H9 (cell line): ENCODE data around the gene RNF208. TPM values are rescaled to one million over a fixed set of nuclear protein-coding genes. Genes with fewer than 3 reads are reported as not detected.

Experiments used
- DNase-seq: peaks from one replicate; pipeline ENCODE4 v3.0.0-alpha.2; 2017
- H2AFZ ChIP-seq: one replicate; pipeline ENCODE4 v1.6.1; 2013; ENCODE audit warnings: mild to moderate bottlenecking, low read length, control low read depth, moderate library complexity
- H2AK5ac ChIP-seq: 2 replicates; pipeline ENCODE4 v1.6.1; 2013; ENCODE audit warnings: low read length, control low read depth, mixed read lengths; ENCODE audit not compliant: insufficient read length
- H2BK120ac ChIP-seq: one replicate; pipeline ENCODE4 v1.6.1; 2013; ENCODE audit warnings: low read depth, mild to moderate bottlenecking, low read length, control low read depth, inconsistent platforms; ENCODE audit not compliant: poor library complexity, severe bottlenecking
- H2BK12ac ChIP-seq: 2 replicates; pipeline ENCODE4 v1.6.1; 2013; ENCODE audit warnings: low read length, control low read depth, mixed read lengths, low read depth; ENCODE audit not compliant: insufficient read length
- H2BK15ac ChIP-seq: 2 replicates; pipeline ENCODE4 v1.6.1; 2013; ENCODE audit warnings: low read depth, low read length, control low read depth
- H2BK20ac ChIP-seq: one replicate; pipeline ENCODE4 v1.6.1; 2013; ENCODE audit warnings: low read depth, mild to moderate bottlenecking, low read length, control low read depth, inconsistent platforms; ENCODE audit not compliant: poor library complexity, severe bottlenecking
- H2BK5ac ChIP-seq: 2 replicates; pipeline ENCODE4 v1.6.1; 2013; ENCODE audit warnings: low read length, control low read depth, mixed read lengths; ENCODE audit not compliant: insufficient read length
- H3K14ac ChIP-seq: 2 replicates; pipeline ENCODE4 v1.6.1; 2013; ENCODE audit warnings: low read length, control low read depth; ENCODE audit not compliant: insufficient read depth
- H3K18ac ChIP-seq: 2 replicates; pipeline ENCODE4 v1.6.1; 2013; ENCODE audit warnings: low read depth, mild to moderate bottlenecking, mixed read lengths, low read length, control low read depth; ENCODE audit not compliant: insufficient read length
- H3K23ac ChIP-seq: 2 replicates; pipeline ENCODE4 v1.6.1; 2013; ENCODE audit warnings: low read length, control low read depth, mixed read lengths, low read depth; ENCODE audit not compliant: insufficient read length
- H3K23me2 ChIP-seq: 2 replicates; pipeline ENCODE4 v1.6.1; 2013; ENCODE audit warnings: low read depth, mild to moderate bottlenecking, mixed read lengths, low read length, control low read depth; ENCODE audit not compliant: insufficient read length, poor library complexity, severe bottlenecking
- H3K27ac ChIP-seq: 2 replicates; pipeline ENCODE4 v1.5.1; 2013; ENCODE audit warnings: low read length, control low read depth, mixed read lengths, low read depth; ENCODE audit not compliant: insufficient read length
- H3K27me3 ChIP-seq: 2 replicates; pipeline ENCODE4 v1.6.1; 2013; ENCODE audit warnings: low read length, control low read depth, inconsistent platforms; ENCODE audit not compliant: insufficient read depth
- H3K4ac ChIP-seq: 2 replicates; pipeline ENCODE4 v1.6.1; 2013; ENCODE audit warnings: low read depth, mild to moderate bottlenecking, control low read depth, inconsistent platforms, low read length, moderate library complexity
- H3K4me1 ChIP-seq: 2 replicates; pipeline ENCODE4 v1.6.1; 2013; ENCODE audit warnings: low read length, control low read depth, inconsistent platforms; ENCODE audit not compliant: insufficient read depth
- H3K4me2 ChIP-seq: 2 replicates; pipeline ENCODE4 v1.6.1; 2013; ENCODE audit warnings: low read length, control low read depth, mixed read lengths; ENCODE audit not compliant: insufficient read length, insufficient read depth
- H3K56ac ChIP-seq: 2 replicates; pipeline ENCODE4 v1.6.1; 2013; ENCODE audit warnings: low read depth, mild to moderate bottlenecking, mixed read lengths, low read length, control low read depth; ENCODE audit not compliant: insufficient read length
- H3K79me1 ChIP-seq: 2 replicates; pipeline ENCODE4 v1.6.1; 2013; ENCODE audit warnings: low read depth, mild to moderate bottlenecking, moderate library complexity, low read length, control low read depth, inconsistent platforms; ENCODE audit not compliant: insufficient read depth, poor library complexity, severe bottlenecking
- H3K79me2 ChIP-seq: 2 replicates; pipeline ENCODE4 v1.6.1; 2013; ENCODE audit warnings: low read length, control low read depth, inconsistent platforms; ENCODE audit not compliant: insufficient read depth
- H3K9ac ChIP-seq: 2 replicates; pipeline ENCODE4 v1.6.1; 2013; ENCODE audit warnings: low read length, control low read depth, mixed read lengths; ENCODE audit not compliant: insufficient read length; ENCODE audit errors: extremely low read depth
- H3K9me3 ChIP-seq: one replicate; pipeline ENCODE4 v1.6.1; 2013; ENCODE audit warnings: low read depth, low read length, inconsistent platforms; ENCODE audit not compliant: control insufficient read depth
- H3T11ph ChIP-seq: one replicate; pipeline ENCODE4 v1.6.1; 2013; ENCODE audit warnings: mild to moderate bottlenecking, low read length, control low read depth, inconsistent platforms
- H4K20me1 ChIP-seq: one replicate; pipeline ENCODE4 v1.6.1; 2013; ENCODE audit not compliant: control insufficient read depth, insufficient read length, insufficient read depth
- H4K5ac ChIP-seq: 2 replicates; pipeline ENCODE4 v1.6.1; 2013; ENCODE audit warnings: low read depth, mild to moderate bottlenecking, mixed read lengths, low read length, control low read depth; ENCODE audit not compliant: insufficient read length
- H4K8ac ChIP-seq: replicated peaks from 2 replicates; pipeline ENCODE4 v1.6.1; 2013; ENCODE audit warnings: low read length, control low read depth, mixed read lengths, low read depth; ENCODE audit not compliant: insufficient read length
- H4K91ac ChIP-seq: 2 replicates; pipeline ENCODE4 v1.6.1; 2013; ENCODE audit warnings: low read depth, mild to moderate bottlenecking, moderate library complexity, mixed read lengths, low read length, control low read depth; ENCODE audit not compliant: insufficient read length
- H3K27ac Mint-ChIP-seq, 3 experiments: 2 replicates in 2 of 3; 3 replicates in 1 of 3; pipeline ENCODE4 v1.8.0; 2020 to 2021; ENCODE audit warnings: mixed read lengths in 3 of 3, mild to moderate bottlenecking in 1 of 3, moderate library complexity in 1 of 3
- H3K27me3 Mint-ChIP-seq: 2 replicates; pipeline ENCODE4 v1.8.0; 2021; ENCODE audit warnings: low read depth, mild to moderate bottlenecking, moderate library complexity, mixed read lengths
- H3K36me3 Mint-ChIP-seq, 3 experiments: 2 replicates in 2 of 3; 3 replicates in 1 of 3; pipeline ENCODE4 v1.8.0; 2020 to 2021; ENCODE audit warnings: low read depth in 3 of 3, mixed read lengths in 3 of 3; ENCODE audit not compliant: insufficient read depth in 1 of 3
- H3K4me1 Mint-ChIP-seq, 2 experiments: 2 replicates each; pipeline ENCODE4 v1.8.0; 2020; ENCODE audit warnings: mixed read lengths in 2 of 2
- H3K4me3 Mint-ChIP-seq, 2 experiments: 2 replicates in 1 of 2; 3 replicates in 1 of 2; pipeline ENCODE4 v1.8.0; 2020 to 2021; ENCODE audit warnings: mild to moderate bottlenecking in 2 of 2, mixed read lengths in 2 of 2, moderate library complexity in 1 of 2
- H3K9me3 Mint-ChIP-seq, 2 experiments: 2 replicates in 1 of 2; 3 replicates in 1 of 2; pipeline ENCODE4 v1.8.0; 2020; ENCODE audit warnings: mild to moderate bottlenecking in 2 of 2, mixed read lengths in 2 of 2, moderate library complexity in 1 of 2
- WGBS: extraction: QIAGEN DNeasy Blood & Tissue Kit; methylation state at CpG from one replicate; pipeline ENCODE4 v1.1.7; 2013; ENCODE audit warnings: missing lambda C conversion rate, low lambda C conversion rate, mixed read lengths; ENCODE audit not compliant: insufficient read length; ENCODE audit errors: extremely low coverage; 5-methylcytosine and 5-hydroxymethylcytosine counted together
- total RNA-seq: library from RNA; stranded (reverse); gene quantifications from 2 replicates; pipeline ENCODE4 v1.2.1, GENCODE V29; 2021
- TF ChIP-seq, protein P1 (sequence below): fragments of 200-600 bp; sonication (generic); conservative IDR thresholded peaks from 3 replicates; pipeline ENCODE4 v1.8.0; 2021; ENCODE audit warnings: antibody characterized with exemption, mild to moderate bottlenecking

The RNF208 gene
- total RNA-seq, 1 experiment from 2014 or later, result 7.7 TPM

- peak; percentile 97 for DNase-seq
- Histone ChIP-seq H3K14ac (peak overlapping the region; percentile 77), H3K27ac (no peak overlapping the region), H3K9ac (peak overlapping the region; percentile 64), H3K79me1 (no peaks in the 10 kb centered on the region), H3K23ac (no peak overlapping the region), H4K20me1 (no peaks in the 10 kb centered on the region), H3K23me2 (peaks cover 18% of the 10 kb centered on the region), H3T11ph (no peak overlapping the region), H3K56ac (no peak overlapping the region), H2BK15ac (no peak overlapping the region), H2BK20ac (no peak overlapping the region), H3K4ac (no peak overlapping the region), H3K4me2 (peak overlapping the region; percentile 75), H2AFZ (no peak overlapping the region), H4K8ac (no peak overlapping the region), H4K91ac (no peak overlapping the region), H4K5ac (no peak overlapping the region), H2BK120ac (no peak overlapping the region), H3K18ac (peak overlapping the region; percentile 69), H3K4me1 (no peaks in the 10 kb centered on the region), H2BK5ac (no peak overlapping the region), H2AK5ac (no peak overlapping the region), H2BK12ac (no peak overlapping the region), H3K79me2 (no peaks in the 10 kb centered on the region), H3K27me3 (no peaks in the 10 kb centered on the region), H3K9me3 (no peaks in the 10 kb centered on the region)
- H3K4me3 Mint-ChIP-seq, result peak overlapping the region; percentile 66 to 83
- H3K27ac Mint-ChIP-seq, result no peak overlapping the region
- H3K36me3 Mint-ChIP-seq, result 0 out of 7 replicates have a peak, but pooled peaks cover 0 to 2% (median 0%) of the 10 kb centered on the region in 3 experiments
- H3K9me3 Mint-ChIP-seq, result no peaks in the 10 kb centered on the region
- TF ChIP-seq, protein P1, sequence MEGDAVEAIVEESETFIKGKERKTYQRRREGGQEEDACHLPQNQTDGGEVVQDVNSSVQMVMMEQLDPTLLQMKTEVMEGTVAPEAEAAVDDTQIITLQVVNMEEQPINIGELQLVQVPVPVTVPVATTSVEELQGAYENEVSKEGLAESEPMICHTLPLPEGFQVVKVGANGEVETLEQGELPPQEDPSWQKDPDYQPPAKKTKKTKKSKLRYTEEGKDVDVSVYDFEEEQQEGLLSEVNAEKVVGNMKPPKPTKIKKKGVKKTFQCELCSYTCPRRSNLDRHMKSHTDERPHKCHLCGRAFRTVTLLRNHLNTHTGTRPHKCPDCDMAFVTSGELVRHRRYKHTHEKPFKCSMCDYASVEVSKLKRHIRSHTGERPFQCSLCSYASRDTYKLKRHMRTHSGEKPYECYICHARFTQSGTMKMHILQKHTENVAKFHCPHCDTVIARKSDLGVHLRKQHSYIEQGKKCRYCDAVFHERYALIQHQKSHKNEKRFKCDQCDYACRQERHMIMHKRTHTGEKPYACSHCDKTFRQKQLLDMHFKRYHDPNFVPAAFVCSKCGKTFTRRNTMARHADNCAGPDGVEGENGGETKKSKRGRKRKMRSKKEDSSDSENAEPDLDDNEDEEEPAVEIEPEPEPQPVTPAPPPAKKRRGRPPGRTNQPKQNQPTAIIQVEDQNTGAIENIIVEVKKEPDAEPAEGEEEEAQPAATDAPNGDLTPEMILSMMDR, result no peak
- no CpG with 5 or more reads among the region's 63 CpGs for WGBS
- peaks cover 2 to 5% of the 10 kb centered on the region in 2 experiments for H3K4me1 Mint-ChIP-seq
- H3K27me3 Mint-ChIP-seq, result no peaks in the 10 kb centered on the region; the same call in 1 of the 2 replicates
Measured at GRCh38 chr9:137223078-137223970, 1.3 kb upstream of the RNF208 start.
